HG02870 (cell line): ENCODE measurements around the gene CCDC71.

ENCODE experiments used
- ATAC-seq: cut with Tn5 transposase; IDR thresholded peaks from one replicate; pipeline ENCODE4 v1.9.1; 2021; ENCODE audit warnings: mild to moderate bottlenecking, moderate library complexity; ENCODE audit not compliant: unreplicated experiment

Gene CCDC71

DNA sequence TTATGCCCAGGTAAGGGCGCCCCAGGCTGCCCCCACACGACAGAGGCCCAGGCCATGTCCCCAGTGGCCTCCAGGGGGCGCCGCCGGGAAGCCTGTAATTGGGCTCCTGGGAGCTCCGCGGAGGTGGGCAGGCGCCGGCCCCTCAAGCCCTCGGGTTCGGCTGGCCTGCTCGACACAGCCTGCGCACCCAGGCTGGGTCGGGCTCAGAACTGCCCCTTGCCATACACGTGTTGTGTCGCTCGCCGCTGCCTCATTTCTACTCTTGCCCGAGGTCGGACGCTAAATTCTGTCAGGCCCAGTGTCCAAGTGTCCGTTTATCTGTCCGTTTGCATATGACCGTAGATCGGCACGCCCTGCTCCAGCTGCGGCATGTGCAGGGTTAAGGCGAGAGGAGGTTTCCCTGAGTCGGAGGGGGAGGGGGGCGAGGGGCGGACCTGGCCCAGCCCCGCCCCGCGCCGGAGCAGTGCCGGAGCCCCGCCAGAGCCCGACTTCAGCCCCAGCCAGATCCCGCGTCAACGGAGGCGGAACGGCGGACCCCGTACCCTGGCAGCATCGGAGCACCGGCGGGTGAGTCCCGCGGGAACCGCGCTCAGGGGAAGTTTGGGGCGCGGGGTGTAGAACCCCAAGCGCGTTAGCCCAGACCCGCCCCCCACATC lies 5.1 kb upstream of the CCDC71 start, which contains the start of gene KLHDC8B:
KLHDC8B (plus strand) TSS at position 480 of the 656 bp plus-strand sequence. CDS start 1,172 bp downstream, outside the sequence.
- ATAC-seq, result peak; percentile 61

DNA sequence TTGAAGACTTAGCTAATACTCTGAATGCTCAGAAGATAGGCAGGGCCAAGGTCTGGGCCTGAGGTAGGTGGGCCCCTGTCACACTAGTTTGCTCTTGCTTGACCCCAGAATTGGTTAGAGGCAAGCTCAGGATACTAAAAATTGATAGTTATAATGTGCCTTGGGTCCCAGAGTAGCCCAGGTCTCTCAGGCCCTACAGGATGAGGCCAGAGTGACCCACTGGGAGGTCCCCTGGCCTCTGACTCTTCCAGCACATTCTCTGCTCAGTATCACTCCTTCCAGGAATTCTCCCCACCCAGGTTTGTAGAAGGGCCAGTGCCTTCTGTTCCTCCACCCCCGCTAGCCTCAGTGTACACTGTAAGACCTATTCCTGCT lies 4.6 kb upstream of the CCDC71 start:
- no peak for ATAC-seq

DNA sequence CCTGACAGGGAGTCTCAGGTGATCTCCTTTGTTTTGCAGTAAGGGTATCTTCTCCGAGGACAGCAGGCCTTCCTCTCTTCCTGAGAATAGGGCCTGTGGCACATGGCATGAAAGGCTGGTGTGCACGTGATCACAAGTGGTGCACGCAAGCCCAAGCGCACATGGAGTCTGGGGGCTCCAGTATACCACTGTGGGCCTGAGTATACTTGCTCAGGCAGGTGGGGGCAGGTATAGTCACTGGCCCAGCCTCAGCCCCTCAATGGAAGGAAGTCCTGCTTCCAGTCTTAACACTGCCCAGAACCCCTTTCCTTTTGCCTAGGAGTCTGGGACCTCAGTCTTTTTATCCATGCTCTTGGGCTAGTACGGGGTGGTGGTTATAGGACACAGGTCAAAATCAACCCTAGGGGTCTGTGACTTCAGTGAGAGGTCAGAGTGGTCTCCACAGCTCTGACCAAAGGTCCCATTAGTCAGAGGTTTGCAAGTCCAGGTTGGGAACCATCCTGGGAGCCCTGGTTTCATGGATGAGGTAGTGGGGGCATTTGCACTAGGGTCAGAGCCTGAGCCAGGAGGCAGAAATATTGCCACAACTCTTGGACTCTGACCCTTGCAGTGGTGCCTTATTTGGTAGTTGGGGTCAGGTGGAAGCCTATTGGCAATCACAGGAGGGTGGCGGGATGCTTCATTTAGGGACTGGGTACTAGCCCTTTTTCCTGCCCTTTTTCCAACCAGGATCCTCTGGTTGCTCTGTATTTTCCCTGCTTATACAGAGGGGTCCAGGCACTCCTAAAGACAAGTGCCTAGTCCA lies 823 bp upstream of the CCDC71 start:
- ATAC-seq, result no peak

DNA sequence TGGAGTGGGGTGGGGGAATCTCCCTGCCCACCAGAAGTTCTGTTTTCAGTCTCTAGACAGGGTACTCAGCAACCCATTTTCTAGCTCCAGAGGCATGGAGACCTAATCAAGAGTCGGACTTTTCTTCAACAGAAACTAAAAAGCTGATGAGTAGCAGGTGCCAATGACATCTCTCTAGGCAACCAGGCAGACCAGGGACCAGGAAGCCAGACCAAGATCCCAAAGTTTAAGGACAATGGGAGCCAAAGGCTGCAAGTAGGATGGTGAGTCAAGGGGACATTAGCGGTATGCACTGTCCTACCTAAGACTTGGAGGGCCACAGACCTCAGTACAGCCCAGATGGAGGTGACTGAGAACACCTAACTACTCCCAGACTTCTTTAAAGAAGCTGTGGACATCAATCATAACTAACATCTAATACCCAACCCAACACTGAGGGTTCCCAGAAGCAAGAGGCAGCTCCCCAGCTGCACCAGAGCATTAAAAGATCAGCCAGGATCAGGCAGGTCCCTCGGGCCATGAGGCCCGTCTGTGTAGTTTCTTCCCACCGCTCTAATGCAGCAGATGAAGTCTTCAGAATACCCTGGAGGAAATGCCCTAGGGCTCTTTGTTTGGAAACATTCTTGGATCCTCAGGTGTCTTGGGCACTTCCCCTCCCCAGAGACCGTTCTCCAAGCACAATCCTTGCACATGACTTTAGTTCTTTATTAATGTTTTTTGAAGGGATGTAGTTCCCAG lies 979 bp downstream of the CCDC71 start:
- ATAC-seq, result no peak

DNA sequence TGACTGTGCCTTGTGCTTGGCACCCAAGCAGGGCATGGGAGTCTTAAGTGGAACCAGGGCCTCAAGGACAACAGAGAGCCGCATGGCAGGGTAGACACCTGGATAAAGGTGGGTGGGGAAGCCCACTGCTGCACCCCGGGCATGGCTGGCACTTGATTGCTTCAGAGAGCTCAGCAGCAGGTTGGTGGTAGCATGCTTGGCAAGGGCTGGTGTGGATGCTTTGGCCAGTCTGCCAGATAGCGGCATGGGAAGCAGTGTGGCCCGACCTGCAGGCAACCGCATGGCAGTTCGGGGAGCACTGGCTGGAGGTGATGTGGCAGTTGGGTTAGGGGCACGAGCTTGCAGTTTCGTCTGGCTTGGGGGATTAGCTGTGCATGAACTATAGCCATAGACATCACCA lies 2.5 kb downstream of the CCDC71 start:
- ATAC-seq, result no peak

DNA sequence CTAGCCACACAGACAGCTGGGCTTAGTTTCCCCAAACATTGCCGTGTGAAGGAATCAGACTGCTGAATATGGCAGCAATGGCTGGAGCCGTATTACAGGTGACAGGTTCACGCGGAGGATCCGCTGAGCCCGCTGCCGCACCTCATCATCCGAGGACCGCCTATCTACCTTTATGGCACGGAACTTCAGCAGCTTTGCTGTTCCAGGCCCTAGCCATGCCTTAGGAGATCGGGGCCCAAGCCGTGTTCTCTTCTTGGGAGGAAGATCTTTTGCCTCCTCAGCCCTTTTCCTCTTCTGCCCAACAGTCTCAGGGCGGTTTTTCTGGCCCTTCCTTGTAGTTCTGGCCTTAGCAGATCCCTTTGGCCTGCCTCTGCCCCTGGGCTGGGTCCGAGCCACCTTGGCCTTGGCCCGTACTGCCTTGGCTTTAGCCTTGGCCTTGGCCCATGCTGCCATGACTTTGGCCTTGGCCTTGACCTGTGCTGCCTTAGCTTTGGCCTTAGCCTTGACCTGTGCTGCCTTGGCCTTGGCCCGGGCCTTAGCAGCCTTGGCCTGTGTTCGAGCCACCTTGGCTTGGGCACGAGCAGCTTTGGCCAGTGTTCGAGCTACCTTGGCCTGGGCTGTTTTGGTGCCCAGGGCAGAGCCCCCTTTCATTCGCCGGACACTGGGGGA lies 3.2 kb downstream of the CCDC71 start:
- ATAC-seq, result no peak

DNA sequence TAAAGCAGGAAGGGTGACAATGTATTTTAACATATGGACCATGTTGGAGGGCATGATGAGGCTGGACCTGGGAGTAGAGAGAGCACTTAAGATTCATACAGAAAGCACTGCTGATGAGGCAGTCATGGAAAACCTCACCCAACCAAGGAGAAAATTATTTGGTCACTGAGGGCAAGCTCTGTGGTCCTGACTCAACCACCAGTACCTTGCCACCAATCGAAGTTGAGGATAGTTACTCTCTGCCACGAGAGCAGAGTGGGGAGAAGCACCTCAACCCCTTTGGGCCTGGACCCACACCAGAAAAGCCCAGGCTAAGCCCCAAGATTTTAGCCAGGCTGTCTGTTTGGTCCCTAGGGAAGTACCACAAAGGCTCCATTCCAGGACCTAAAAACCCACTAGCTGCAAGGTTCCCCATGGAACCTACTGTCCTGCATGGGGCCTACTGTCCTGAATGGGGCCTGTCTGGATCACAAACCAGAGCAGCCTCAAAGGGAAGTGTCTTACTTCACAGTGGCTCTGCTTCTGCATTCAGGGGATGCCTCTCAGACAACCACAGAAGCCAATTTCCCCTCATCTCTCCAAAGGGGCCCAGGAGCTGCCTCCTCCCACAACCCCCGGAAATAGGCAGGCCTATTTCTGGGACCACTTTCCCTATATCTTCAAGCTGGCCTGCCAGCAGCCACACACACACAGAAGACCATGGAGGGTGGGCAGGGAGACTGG lies 4.2 kb downstream of the CCDC71 start:
- ATAC-seq, result no peak

DNA sequence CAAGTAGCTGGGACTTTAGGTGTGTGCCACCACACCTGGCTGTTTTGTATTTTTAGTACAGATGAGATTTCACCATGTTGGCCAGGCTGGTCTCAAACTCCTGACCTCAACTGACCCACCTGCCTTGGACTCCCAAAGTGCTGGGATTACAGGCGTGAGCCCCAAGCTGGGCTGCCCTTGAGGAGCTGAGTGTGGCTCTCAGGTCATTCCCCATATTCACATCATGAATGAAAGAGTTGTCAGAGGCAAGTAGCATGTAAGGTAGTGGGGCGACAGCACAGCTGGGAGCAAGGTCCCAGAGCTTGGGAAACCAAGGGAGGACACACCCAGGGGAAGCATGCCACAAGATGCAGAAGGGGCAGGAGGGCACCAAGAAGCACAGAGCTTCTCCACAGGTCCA lies 4.9 kb downstream of the CCDC71 start:
- no peak for ATAC-seq

DNA sequence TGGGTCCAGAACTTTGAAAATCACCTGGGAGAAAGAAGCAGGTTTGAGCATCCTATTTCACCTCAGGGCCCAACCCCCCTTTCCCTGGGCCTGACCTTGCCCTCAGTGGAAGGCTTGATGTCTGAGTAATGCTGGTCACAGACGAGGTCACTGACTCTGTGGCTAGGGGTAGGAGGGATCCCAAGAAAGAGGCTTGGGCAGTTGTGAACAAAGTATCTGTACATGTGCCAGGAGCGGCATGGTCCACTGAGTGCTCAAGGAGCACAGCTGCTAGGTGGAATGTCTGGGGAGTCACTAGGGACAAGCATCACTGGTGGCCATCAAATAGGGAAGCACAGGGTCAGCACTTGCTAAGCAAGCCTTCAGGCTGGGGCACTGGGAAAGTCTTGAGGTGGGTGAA lies 7.3 kb downstream of the CCDC71 start:
- no peak for ATAC-seq

DNA sequence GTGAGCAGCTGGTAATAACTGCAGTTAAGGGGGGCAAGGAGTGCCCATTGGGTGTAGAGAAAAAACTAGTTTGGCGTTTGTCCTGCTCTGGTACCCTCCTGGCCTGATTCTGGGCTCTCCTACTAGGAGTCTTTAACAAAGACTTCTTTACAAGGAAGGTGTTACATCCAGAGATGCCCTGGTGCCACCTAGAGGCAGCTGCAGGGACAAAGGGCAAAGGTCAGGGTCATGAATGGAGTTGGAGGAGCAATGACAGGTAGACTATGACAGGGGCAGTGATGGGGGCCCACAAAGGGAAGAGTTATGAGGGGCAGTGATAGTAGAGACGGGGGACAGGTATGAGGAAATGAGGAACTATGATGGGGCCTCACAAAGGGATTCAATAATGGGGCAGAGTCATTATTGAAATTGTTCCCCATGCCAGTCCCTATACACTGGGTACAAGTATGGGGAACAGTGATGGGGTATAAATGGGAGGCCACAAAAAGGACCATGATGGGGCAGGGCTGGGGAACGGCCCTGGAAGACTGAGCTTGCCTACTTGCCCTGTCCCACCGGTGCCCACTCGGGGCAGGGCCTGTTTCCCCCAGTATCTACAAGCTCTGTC lies 7.9 kb downstream of the CCDC71 start:
- no peak for ATAC-seq

DNA sequence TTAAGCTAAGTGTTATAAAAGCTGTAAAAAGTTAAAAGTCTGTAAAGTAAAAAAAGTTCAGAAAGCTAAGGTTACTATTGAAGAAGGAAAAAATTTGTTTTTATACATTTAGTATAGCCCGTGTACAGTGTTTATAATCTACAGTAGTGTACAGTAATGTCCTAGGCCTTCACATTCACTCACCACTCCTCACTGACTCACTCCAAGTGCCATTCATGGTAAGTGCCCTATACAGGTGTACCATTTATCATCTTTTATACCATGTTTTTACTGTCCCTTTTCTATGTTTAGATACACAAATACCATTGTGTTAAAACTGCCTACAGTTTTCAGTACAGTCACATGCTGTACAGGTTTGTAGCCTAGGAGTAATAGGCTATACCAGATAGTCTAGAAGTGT lies 8.8 kb downstream of the CCDC71 start:
- no peak for ATAC-seq

DNA sequence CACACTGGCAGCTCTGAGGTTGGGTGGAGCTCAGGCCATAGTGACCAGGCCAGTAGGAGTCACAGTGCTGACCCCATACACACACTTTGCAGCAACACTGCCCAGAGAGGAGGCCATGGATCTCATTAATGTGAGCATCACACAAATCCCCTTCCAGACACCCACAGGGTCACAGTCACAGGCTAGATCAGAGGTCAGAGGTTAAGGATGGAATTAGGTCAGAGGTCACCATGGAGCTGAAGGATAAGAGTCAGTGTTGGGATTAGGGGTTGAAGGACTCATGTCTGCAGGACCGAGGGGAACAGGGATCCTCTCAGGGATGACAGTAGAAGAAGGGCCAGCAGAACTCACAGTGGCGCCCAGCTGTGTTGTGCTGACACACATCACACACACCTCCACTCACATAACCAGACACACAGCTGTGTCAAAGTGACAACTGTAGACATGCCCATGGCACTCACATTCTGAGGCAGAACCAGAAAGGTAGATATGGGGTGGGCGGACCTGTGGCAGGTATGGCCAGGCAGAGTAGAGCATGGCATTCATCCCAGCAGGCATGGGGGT lies 12.7 kb downstream of the CCDC71 start:
- ATAC-seq, result no peak

DNA sequence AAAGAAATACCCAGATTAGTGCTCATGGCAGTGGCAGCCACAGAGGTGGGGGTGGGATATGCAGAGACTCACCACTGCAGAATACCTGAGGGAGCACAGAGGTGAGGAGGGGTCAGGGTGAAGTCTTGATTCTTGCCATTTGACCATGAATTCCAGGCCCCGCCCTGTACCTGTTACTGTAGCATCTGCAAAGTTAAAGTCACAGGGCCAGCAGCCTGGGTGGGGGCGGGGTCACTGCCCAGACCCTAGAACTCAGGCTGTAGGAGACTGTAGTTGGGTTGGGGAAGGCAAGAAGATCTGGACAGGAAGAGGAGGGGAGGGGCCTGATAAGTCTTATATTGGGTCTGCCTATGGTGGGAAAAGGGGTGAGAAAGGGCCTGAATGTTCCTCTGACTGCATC lies 14.5 kb downstream of the CCDC71 start:
- ATAC-seq, result no peak

DNA sequence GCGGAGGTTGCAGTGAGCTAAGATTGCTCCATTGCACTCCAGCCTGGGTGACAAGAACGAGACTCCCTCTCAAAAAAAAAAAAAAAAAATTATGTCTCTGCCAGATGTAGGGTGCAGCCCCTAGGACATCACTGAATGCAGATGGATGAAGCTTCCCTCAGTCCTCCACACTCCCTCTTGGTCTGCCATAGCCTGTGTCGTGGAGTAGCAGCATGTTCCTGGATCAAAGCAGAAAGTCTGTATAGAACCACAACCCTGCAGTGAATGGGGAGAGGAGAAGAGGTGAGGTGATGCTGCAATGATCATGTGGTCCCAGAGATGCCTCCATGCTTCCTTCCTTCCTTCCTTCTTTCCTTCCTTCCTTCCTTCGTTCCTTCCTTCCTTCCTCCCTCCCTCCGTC lies 18.0 kb downstream of the CCDC71 start:
- ATAC-seq, result no peak

DNA sequence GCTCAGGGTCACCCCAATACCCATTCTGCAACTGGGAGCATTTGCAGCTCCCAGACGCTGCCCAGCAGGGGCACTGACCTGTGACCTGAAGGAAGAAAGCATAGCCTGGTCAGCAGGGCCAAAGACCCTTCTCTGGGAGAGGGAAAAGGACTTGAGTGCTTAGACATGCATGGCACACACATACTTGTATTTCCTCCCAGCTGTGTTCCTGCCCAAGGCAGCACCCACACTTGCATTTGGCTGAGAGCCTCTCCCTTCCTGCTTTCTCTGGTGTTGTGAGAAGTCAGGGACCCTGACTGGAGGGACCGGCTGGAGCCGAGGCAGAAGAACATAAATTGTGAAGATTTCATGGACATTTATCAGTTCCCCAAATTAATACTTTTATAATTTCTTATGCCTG lies 26.1 kb downstream of the CCDC71 start:
- no peak for ATAC-seq

DNA sequence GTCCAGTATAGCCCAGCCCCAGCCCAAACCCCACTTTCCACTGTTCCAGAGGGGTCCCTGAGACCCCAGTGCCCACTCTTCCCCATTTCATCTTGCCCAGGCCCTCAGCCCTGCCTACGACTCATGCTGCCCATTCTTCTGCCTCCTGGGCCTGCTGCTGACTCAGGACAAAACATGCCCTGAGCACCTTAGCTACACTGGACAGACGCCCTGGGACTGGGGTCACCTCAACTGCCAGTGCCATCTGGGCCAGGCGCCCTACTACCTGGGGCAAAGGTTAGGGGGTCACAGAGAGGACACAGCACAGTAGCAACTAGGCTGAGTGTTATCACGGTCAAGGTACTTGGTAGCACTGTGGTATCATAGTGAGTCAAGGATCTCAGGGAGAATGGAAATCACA lies 30.6 kb downstream of the CCDC71 start:
- ATAC-seq, result no peak

DNA sequence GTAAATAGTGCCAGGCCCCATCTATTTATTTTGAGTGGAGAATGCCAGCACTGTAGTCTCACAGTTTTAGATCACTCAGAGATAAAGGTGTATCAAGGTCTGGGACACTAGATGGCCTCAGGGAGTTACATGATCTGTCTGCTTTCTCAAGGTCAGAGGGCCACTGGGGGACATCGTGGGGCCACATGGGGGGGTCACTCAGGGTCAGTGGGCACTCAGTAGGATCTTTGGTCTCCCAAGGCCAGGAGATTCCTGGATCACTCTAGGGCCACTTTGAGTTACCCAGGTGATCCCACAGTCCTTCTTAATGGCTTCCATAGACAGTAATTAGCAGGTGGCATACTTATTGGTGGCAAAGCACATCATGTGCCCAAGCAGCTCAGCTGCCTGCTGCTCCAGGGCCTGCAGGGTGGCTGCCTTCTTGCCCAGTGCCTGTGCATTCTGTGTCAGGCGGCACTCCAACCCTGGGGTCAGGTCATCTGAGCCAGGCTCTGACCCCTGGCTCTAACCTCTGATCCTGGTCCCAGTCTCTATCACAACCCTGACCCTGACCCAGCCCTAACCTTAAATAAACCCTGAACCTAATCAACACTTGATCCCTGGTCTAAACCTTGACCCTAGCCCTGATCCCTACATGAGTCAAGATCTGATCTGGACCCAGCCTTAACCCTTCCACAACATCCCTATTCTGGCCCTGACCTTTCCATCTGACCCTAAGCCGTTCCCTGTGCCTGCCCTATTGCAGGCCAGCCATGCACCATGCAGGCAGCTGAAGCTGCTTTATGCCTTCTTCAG lies 31.5 kb downstream of the CCDC71 start:
- ATAC-seq, result no peak

DNA sequence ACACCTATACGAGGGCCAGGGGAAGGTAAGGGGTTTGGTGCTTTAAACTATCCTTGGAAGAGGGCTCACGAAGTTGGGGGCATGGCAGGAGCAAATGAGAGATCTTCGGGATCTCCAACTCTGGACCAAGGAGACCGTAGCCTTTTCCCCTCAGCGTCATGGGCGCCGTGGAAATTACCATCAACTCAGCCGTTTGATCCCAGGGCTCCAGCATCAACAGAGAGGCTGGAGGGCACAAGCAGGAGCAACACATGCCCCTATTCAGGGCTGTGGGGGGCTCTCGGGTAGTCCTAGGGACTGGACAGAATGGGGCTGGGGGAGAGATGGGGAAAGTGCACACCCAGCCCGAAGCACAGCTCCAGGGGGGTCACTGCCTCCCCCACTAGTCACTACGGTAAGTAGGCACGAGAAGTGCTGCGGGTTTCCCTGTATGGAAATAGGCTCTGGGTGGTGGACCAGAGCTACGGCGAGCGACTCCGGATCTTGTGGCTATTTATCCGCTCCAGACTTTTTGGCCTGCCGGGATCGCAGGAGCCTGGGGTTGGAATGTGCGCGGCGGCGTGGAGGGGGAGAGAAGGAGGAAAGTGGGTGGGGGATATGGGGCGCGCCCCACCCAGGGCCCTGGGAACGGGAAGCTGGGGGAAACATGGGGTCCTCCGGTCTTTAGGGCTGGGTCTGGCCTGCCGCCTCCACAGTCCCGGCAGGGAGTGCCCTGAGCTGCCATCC lies 32.7 kb downstream of the CCDC71 start:
- ATAC-seq, result no peak
